Gastroesophageal sphincter (tissue), 4 donors: Measurements from ENCODE around the gene MEIS2. TPM values are rescaled to one million over a fixed set of nuclear protein-coding genes. Genes with fewer than 3 reads are reported as not detected.
A peak's percentile ranks its signal among the peaks of the same experiment; 100 is the strongest.

Experiments
- ATAC-seq: fragments of 150-250 bp; one replicate; pipeline ENCODE4 v1.9.1; 2016; ENCODE audit warnings: mild to moderate bottlenecking, moderate library complexity
- H3K27ac ChIP-seq, 4 donors: fragments of 200-600 bp; sonication (generic) in 3 of 4; 1 replicate in 3 of 4; 2 replicates in 1 of 4; pipeline ENCODE4 v1.5.1; 2016 to 2019
- H3K27me3 ChIP-seq: fragments of 200-600 bp; sonication (generic); one replicate; pipeline ENCODE4 v1.5.1; 2019
- H3K36me3 ChIP-seq, 2 donors: fragments of 200-600 bp; sonication (generic); one replicate each; pipeline ENCODE4 v1.5.1; 2019; ENCODE audit warnings: control low read depth in 1 of 2
- H3K4me1 ChIP-seq, 3 donors: fragments of 200-600 bp; sonication (generic); 1 replicate in 2 of 3; 2 replicates in 1 of 3; pipeline ENCODE4 v1.5.1; 2016 to 2019; ENCODE audit warnings: control low read depth in 2 of 3
- H3K4me3 ChIP-seq, 2 donors: fragments of 200-600 bp; sonication (generic); one replicate each; pipeline ENCODE4 v1.5.1; 2019; ENCODE audit warnings: mild to moderate bottlenecking in 1 of 2, moderate library complexity in 1 of 2
- H3K9me3 ChIP-seq, 3 donors: fragments of 200-600 bp; sonication (generic); one replicate each; pipeline ENCODE4 v1.5.1; 2017 to 2019; ENCODE audit warnings: control low read depth in 2 of 3
- CTCF ChIP-seq, 4 experiments: fragments of 200-600 bp in 2 of 4; fragments of 450-650 bp in 2 of 4; sonication (generic) in 1 of 4; IDR thresholded peaks; one replicate each; pipeline ENCODE4 v1.5.1; 2017 to 2019; ENCODE audit warnings: antibody characterized with exemption in 4 of 4, mild to moderate bottlenecking in 2 of 4, moderate library complexity in 2 of 4
- EP300 ChIP-seq: sonication (generic); formaldehyde crosslinking; IDR thresholded peaks from one replicate; pipeline ENCODE4 v1.6.1; 2017; ENCODE audit warnings: antibody characterized with exemption, mild to moderate bottlenecking
- POLR2A ChIP-seq, 2 donors: fragments of 450-650 bp; IDR thresholded peaks; one replicate each; pipeline ENCODE4 v1.6.1; 2017; ENCODE audit warnings: antibody characterized with exemption in 2 of 2, mild to moderate bottlenecking in 2 of 2, moderate library complexity in 1 of 2
- POLR2AphosphoS5 ChIP-seq: sonication (generic); formaldehyde crosslinking; IDR thresholded peaks from one replicate; pipeline ENCODE4 v1.6.1; 2017; ENCODE audit warnings: antibody characterized with exemption
- WGBS, 2 donors: methylation state at CpG; one replicate each; pipeline ENCODE4 v1.1.5; 2018; ENCODE audit warnings: low coverage in 1 of 2; 5-methylcytosine and 5-hydroxymethylcytosine counted together
- total RNA-seq, 4 donors: library from RNA; depleted of rRNA; stranded (reverse); fragments of >200 nt; gene quantifications; one replicate each; pipeline ENCODE4 v1.1.0, GENCODE V29; 2016

MEIS2 gene
- total RNA-seq, 4 donors from 2014 or later = 43.1 to 108 (median 85.7) TPM

GRCh38 chr15:37090543-37091175, 9.7 kb downstream of the MEIS2 start:
- Histone ChIP-seq H3K9me3 (no peaks in the 10 kb centered on the region), H3K4me3 (no peak overlapping the region), H3K4me1 (peaks cover 0 to 98% (median 0%) of the 10 kb centered on the region in 3 donors), H3K36me3 (peaks cover 0 to 5% of the 10 kb centered on the region in 2 donors), H3K27me3 (no peaks in the 10 kb centered on the region), H3K27ac (peak overlapping the region in 3 of 4 donors; percentile 51 to 98 (median 93))
- 31 to 58% methylated on average over 3 of the region's 3 CpGs for WGBS, 2 donors
- TF ChIP-seq EP300 = no peak
- TF ChIP-seq POLR2AphosphoS5 = no peak
- TF ChIP-seq POLR2A (IDR thresholded peaks at IDR 0.05) = no peak
- TF ChIP-seq CTCF (IDR thresholded peaks at IDR 0.05) = no peak
- ATAC-seq = no peak

GRCh38 chr15:37088436-37088835, 11.9 kb downstream of the MEIS2 start:
- Histone ChIP-seq H3K27ac (peak overlapping the region; percentile 43 to 98 (median 50)), H3K4me1 (peaks cover 0 to 98% (median 0%) of the 10 kb centered on the region in 3 donors), H3K27me3 (no peaks in the 10 kb centered on the region), H3K36me3 (peaks cover 0 to 9% of the 10 kb centered on the region in 2 donors), H3K4me3 (no peak overlapping the region), H3K9me3 (no peaks in the 10 kb centered on the region)
- ATAC-seq = no peak
- WGBS, 2 donors = 21 to 49% methylated on average over 2 of the region's 2 CpGs
- TF ChIP-seq EP300 = no peak
- TF ChIP-seq CTCF (IDR thresholded peaks at IDR 0.05) = no peak
- TF ChIP-seq POLR2AphosphoS5 = no peak
- TF ChIP-seq POLR2A (IDR thresholded peaks at IDR 0.05) = no peak

GRCh38 chr15:37087131-37087588, 13.2 kb downstream of the MEIS2 start:
- Histone ChIP-seq H3K27me3 (no peaks in the 10 kb centered on the region), H3K9me3 (no peaks in the 10 kb centered on the region), H3K4me3 (no peak overlapping the region), H3K27ac (peak overlapping the region in 3 of 4 donors; percentile 57 to 98 (median 58)), H3K36me3 (peaks cover 0 to 17% of the 10 kb centered on the region in 2 donors), H3K4me1 (peaks cover 0 to 99% (median 0%) of the 10 kb centered on the region in 3 donors)
- TF ChIP-seq POLR2A (IDR thresholded peaks at IDR 0.05) (no peak), EP300 (no peak), POLR2AphosphoS5 (no peak), CTCF (IDR thresholded peaks at IDR 0.05) (no peak)
- WGBS, 2 donors = 30 to 70% methylated on average over 2 to 4 of the region's 4 CpGs
- ATAC-seq = no peak

GRCh38 chr15:37086521-37086920, 13.8 kb downstream of the MEIS2 start:
- WGBS, 2 donors = 14 to 43% methylated on average over 1 of the region's 1 CpG
- no peak for ATAC-seq
- no peak overlapping the region for H3K4me3 ChIP-seq
- no peaks in the 10 kb centered on the region for H3K27me3 ChIP-seq
- peak overlapping the region in 3 of 4 donors; percentile 57 to 98 (median 58) for H3K27ac ChIP-seq
- H3K4me1 ChIP-seq = peaks cover 0 to 99% (median 0%) of the 10 kb centered on the region in 3 donors
- H3K36me3 ChIP-seq = peaks cover 0 to 18% of the 10 kb centered on the region in 2 donors
- no peaks in the 10 kb centered on the region for H3K9me3 ChIP-seq
- no peak for TF ChIP-seq POLR2A (IDR thresholded peaks at IDR 0.05)
- TF ChIP-seq EP300 = no peak
- TF ChIP-seq CTCF (IDR thresholded peaks at IDR 0.05) = no peak
- no peak for TF ChIP-seq POLR2AphosphoS5

- TF ChIP-seq CTCF (IDR thresholded peaks at IDR 0.05) = no peak
- TF ChIP-seq POLR2A (IDR thresholded peaks at IDR 0.05) = no peak
- no peak for TF ChIP-seq EP300
- no peak for TF ChIP-seq POLR2AphosphoS5
- Histone ChIP-seq H3K36me3 (peaks cover 0 to 18% of the 10 kb centered on the region in 2 donors), H3K27ac (peak overlapping the region; percentile 18 to 98 (median 58)), H3K9me3 (no peaks in the 10 kb centered on the region), H3K4me3 (no peak overlapping the region), H3K4me1 (peaks cover 0 to 99% (median 0%) of the 10 kb centered on the region in 3 donors), H3K27me3 (no peaks in the 10 kb centered on the region)
- WGBS, 2 donors = 25 to 50% methylated on average over 3 of the region's 3 CpGs
- no peak for ATAC-seq
These were observed 14.2 kb downstream of the MEIS2 start for GRCh38 chr15:37086120-37086519.
